NCI-H2171 (cell line): ENCODE measurements around the gene TMEM208.

Experiments
- DNase-seq: peaks from one replicate; lab custom pipeline; 2025; lab: John Stamatoyannopoulos, UW

TMEM208 gene

GRCh38 chr16:67209565-67209964, 17.4 kb upstream of the TMEM208 start:
- no peak for DNase-seq

DNA sequence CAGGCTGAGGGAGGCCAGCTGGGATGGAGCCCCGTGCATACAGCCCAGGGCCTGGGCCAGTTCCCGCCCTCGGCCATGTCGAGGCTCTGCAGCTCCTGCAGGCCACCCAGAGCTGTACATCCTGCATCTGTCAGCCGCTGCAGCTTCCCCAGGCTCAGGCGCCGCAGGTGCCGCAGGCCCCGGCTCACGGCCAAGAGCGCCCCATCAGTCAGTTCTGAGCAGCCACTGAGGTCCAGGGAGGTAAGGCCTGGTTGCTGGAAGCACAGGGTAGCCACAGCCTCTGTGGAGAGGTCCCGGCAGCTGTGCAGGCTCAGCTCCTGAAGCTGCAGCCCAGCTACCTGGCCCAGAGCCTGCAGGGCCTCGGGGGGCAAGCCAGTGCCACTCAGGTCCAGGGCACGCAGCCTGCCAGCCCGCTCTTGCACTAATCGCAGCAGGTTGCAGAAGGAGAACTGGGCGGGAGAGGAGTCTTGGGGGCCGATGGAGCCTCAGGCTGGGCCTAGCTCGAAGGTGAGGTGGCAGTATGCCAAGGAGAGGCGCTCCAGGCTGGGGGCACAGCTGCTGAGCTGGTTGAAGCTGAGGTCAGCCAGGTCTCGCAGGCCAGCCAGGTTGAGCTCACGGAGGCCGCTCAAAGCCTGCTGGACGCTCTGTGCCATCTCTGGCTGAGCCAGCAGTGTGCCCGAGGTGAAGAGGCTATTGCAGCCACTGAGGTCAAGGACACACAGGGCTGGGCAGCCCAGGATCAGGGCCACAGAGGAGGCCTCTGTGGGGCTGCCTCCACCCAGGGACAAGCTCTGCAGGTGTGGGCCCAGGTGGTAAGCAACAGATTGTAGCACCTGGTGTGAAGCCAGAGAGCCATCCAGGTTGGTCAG, 16.6 kb upstream of the TMEM208 start:
- DNase-seq, result no peak

- no peak for DNase-seq
Observed at GRCh38 chr16:67211674-67212073, 15.3 kb upstream of the TMEM208 start.

- DNase-seq, result no peak
Observed at GRCh38 chr16:67212766-67213165, 14.2 kb upstream of the TMEM208 start.

GRCh38 chr16:67213197-67214019, 13.5 kb upstream of the TMEM208 start:
- no peak for DNase-seq

DNA sequence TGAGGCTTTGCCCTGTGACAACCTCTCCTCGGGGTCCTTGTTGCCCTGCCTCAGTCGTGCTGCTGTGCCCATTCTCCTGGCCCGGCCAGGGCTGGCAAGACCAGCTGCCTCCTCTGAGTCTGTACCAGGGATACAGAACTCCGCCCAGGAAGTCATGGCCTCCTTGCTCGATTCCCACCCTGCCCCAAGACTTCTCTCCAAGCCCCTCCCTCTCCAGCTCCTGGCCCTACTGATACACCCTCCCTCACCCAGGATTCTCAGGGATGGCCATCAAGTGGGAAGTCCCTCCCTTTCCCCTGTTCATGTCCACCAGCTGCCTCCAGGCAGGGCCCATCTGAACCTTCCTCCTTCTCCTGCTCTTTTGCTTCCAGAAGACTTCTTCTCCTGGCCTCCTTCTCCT, 11.2 kb upstream of the TMEM208 start:
- DNase-seq, result no peak

DNA sequence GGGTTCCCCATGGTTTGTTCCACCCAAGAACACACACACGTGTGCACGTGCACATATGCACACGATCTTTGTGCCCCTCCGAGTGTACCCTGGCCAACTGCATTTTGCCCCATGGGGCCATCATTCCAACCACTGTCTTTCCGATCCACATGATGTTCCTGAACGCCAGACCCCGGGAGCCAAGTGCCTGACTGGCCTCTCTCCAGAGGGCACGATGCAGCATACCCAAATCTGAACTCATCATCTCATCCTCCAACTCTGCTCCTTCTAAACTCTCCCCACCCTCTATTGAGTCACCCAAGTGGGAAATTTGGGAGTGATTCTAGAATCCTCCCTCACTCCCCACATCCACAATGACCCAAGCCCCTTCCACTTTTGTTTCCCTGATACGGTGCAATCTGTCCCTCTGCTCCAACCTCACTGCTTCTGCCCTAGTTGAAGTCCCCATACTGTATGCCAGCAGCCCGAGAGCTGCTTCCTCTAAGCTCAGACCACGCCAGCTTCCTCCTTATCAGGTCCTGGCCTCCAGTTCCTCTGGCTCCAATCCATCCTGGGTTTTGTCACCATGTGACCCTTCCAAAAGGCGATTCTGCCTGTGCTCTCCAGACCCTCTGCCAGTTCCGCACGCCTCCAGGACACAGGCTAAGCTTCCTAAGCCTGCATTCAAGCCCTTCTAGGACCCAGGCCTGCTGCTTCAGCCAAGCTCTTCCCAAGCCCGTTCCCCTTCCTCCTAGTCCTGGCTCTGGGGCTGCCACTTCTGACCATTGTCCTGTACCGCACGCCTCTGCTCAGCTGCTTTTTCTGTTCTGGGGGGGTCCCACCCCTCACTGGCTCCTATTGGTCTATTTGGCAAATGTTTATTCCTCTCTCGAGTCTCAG, 10.1 kb upstream of the TMEM208 start:
- no peak for DNase-seq

- no peak for DNase-seq
Observed at GRCh38 chr16:67223992-67224391, 2.9 kb upstream of the TMEM208 start.

- peak; percentile 42 for DNase-seq
Observed at GRCh38 chr16:67226295-67226803, 581 bp upstream of the TMEM208 start.

DNA sequence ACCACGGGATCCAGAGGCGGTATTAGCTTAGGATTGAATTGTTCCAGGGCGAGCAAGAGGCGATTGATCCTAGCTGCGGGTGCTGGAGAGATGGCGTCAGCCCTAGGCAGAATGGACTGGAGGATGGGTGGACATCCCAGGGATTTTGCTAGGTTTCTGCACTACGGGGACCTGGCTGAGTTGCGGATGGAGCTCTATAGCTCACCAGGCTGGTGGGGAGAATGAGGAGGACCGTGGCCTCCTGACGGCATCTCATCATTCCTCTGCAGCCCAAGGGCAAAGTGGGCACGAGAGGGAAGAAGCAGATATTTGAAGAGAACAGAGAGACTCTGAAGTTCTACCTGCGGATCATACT, 614 bp downstream of the TMEM208 start:
- no peak for DNase-seq

DNA sequence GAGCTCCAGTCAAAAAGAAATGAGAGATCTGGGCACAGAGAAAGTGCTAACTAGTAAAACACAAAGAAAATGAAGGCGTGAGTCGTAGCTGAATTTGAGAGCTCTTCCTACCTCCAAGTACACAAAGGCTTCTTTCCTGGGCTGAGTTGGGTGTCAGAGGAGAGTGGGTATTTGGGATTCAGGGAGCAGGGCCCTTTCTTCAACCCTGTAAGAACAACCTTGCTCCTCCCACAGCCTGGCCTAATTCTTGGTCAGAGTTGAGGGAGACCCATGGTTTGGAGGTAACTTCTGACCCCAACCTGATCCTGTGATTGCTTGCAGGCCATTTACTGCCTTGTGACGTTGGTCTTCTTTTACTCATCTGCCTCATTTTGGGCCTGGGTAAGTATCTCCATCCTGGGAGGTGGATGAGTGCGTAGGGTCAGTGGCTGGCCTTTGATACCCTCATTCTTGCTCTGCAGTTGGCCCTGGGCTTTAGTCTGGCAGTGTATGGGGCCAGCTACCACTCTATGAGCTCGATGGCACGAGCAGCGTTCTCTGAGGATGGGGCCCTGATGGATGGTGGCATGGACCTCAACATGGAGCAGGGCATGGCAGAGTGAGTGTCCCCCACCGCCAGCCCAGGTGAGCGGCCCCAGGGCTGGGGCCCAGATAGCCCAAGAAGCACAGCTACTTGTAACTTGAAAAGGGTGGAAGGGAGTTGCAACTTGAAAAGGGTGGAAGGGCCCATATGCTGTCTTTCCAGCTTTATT, 1.3 kb downstream of the TMEM208 start:
- no peak for DNase-seq

DNA sequence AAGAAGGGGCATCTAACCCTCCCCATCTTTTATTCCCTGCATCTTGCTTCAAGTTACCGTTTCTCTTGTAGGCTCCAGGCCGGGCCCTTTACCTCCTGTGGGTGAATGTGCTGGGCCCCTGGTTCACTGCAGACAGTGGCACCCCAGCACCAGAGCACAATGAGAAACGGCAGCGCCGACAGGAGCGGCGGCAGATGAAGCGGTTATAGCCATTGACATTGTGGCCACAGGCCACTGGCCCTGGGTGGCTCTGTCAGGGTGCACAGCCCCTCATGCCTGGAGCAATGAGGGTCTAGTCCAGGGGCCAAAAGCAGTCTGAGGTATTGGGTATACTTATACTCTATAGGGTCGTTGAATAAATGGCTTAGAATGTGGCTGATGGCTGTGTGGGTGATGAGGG, 2.0 kb downstream of the TMEM208 start:
- no peak for DNase-seq

DNA sequence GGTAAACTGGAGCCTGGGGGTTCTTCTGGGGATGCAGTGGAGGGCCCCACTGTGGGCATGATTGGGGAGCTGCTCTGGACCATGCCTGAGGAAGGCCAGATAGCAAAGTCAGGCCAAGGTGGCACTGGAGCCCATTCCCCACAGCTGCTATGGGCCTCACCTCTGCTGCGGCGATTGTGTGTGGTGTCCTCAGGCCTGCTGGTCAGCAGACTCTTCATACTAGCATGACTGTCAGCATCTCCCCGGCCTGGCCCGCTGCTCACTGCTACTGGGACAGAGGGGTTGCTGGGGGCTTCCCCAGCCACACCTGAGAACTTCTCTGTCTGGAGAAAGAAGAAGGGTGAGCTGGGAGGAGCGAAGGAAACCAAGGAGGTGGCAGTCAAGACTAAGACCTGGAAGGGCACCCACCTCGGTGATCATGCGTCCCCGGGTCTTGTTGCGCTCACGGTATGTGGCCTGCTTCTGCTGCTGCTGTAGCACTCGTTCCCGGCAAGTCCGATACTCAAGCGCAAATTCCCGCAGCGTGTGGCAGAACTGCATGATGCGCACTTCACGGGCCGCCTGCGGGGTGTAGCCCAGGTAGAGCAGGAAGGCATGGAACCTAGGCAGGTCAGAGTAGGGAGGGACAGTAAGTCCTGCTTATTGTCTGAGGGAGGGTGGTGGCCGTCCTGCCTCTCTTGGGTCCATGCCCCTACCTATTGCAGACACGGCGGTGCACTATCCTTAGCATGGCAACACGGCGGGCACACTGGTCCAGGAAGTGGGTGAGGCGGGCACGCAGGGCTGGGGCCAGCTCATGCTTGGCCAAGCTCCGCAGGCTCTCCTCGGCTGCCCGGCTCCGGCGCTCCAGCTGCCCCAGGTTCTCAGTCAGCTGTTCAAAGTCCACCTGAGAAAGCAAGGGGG, 3.2 kb downstream of the TMEM208 start:
- DNase-seq, result no peak

DNA sequence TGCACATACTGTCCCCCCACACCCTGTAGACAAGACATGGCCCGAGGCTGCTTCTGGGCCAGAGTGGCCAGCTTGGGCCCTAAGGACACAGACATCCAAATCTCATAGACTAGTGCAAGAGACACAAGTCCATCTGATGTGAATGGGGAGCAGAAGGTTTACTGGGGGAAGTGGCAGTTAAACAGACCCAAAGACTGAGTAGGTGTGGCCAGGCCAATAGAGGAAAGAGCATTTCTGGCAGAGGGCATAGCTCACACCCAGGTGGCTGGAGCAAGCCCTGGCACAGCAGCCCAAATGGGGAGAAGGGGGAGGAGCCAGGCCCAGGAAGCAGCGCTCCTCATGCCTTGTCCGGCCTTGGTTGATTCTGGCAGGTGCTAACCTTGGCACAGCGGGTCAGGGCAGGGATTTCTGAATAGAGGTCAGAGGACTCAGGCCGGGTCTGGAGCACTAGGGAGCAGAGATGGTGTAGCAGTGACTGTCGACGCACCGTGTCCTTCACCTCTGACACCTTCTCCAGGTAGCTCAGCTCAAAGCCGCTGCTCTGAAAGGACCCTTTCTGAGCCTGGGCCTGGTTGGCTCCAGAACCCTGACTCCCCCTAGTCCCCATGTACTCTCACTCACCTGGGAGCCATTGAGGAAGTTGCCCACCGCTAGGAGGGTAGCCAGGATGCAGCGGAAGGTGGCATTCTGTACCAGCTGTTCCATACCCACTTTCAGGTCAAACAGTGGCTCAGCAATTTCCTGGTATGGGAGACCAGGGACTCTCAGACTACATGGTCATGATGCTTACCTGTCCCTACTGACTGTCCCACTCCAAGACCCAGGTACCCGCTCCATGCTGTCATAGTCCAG, 4.1 kb downstream of the TMEM208 start:
- DNase-seq, result no peak

DNA sequence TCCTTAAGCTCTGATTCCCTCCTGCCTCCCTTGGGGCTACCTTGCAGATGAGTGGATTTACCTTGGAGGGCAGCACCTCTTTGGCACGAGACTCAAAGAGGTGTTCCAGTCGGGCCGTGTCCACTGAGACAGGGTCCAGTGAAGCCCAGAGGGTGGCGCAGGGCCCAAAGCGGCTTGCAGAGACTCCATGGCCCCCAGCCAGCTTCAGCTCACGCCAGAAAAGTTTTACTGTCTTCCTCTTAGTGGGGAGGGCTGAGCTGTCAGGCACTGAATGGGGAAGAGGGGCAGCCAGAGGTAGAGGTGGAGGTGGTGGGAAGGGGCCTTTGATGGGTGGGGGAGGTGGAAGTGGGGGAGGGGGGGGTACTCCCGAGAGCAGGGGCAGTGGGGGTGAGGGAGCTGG, 6.7 kb downstream of the TMEM208 start:
- no peak for DNase-seq

GRCh38 chr16:67234180-67234597, 7.3 kb downstream of the TMEM208 start:
- DNase-seq, result no peak

- DNase-seq, result no peak
Observed at GRCh38 chr16:67235816-67236562, 9.1 kb downstream of the TMEM208 start.

DNA sequence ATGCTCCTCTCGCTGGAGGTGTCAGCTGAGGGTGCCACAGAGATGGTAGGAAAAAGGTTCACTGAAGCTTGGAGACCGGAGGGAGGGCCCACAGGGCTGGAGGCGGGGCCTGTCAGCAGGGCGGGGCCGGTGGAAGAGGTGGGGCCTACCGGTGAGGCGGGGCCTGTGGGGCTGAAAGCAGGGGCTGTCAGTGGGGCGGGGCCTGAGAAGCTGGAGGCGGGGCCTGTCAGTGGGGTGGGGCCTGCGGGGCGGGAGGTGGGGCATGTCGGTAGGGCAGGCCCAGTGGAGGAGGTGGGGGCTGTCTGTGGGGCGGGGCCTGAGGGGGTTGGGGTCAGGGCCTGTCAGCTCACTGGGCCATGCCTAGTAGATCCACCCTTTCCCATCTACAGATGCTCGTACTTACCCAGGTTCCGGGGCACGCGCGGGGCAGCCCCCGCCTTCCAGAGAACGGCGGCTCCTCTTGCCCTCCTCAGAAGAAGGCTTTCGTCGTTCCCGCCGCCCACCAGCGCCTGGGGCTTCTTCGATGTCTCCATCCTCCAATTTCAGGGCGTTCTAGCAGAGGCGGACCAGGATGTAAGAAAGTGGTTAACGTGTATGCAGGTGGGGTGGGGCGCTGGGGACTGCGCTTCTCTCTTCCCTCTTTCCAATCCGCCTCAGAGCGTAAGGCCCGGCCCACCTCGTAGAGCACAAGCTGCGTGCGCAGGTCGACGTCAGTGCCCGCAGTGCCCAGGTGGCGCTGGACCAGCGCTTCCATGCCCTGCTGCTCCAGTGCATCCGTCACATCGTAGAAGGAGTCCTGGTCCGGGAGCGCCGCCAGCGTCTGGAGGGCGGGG, 9.8 kb downstream of the TMEM208 start:
- DNase-seq, result no peak
